Hepatocyte (in vitro differentiated cells): ENCODE data around the gene LCN2. TPM values are rescaled to one million over a fixed set of nuclear protein-coding genes. Genes with fewer than 3 reads are reported as not detected.
A peak's percentile ranks its signal among the peaks of the same experiment; 100 is the strongest.

Experiments
- DNase-seq: peaks from one replicate; pipeline ENCODE4 v3.0.0-alpha.2; 2016; ENCODE audit warnings: low spot score
- H2AFZ ChIP-seq: fragments of 200-600 bp; sonication (generic); 2 replicates; pipeline ENCODE4 v1.6.0; 2016; ENCODE audit warnings: antibody characterized with exemption, mild to moderate bottlenecking
- H3K27ac ChIP-seq: fragments of 200-600 bp; sonication (generic); 2 replicates; pipeline ENCODE4 v1.5.1; 2016; ENCODE audit warnings: mild to moderate bottlenecking
- H3K27me3 ChIP-seq: fragments of 200-600 bp; sonication (generic); 2 replicates; pipeline ENCODE4 v1.6.1; 2016
- H3K36me3 ChIP-seq: fragments of 200-600 bp; sonication (generic); replicated peaks from 2 replicates; pipeline ENCODE4 v1.5.1; 2016; ENCODE audit warnings: low read depth; ENCODE audit not compliant: insufficient read depth
- H3K4me1 ChIP-seq: fragments of 200-600 bp; sonication (generic); 2 replicates; pipeline ENCODE4 v1.5.1; 2016; ENCODE audit warnings: mild to moderate bottlenecking, moderate library complexity; ENCODE audit not compliant: insufficient read depth
- H3K4me2 ChIP-seq: fragments of 200-600 bp; sonication (generic); 2 replicates; pipeline ENCODE4 v1.6.0; 2016
- H3K4me3 ChIP-seq: fragments of 200-600 bp; sonication (generic); 2 replicates; pipeline ENCODE4 v1.5.1; 2016; ENCODE audit warnings: mild to moderate bottlenecking
- H3K79me2 ChIP-seq: fragments of 200-600 bp; sonication (generic); 2 replicates; pipeline ENCODE4 v1.6.0; 2017; ENCODE audit warnings: mild to moderate bottlenecking
- H3K9me2 ChIP-seq: fragments of 200-600 bp; sonication (generic); replicated peaks from 2 replicates; pipeline ENCODE4 v1.6.0; 2017; ENCODE audit warnings: mild to moderate bottlenecking; ENCODE audit not compliant: insufficient read depth
- H3K9me3 ChIP-seq: fragments of 200-600 bp; sonication (generic); 2 replicates; pipeline ENCODE4 v1.5.1; 2016; ENCODE audit warnings: low read depth, mild to moderate bottlenecking
- H4K20me1 ChIP-seq: fragments of 200-600 bp; sonication (generic); 2 replicates; pipeline ENCODE4 v1.6.0; 2016; ENCODE audit warnings: mild to moderate bottlenecking; ENCODE audit not compliant: insufficient read depth, poor library complexity, severe bottlenecking
- EZH2 ChIP-seq: fragments of 200-600 bp; sonication (generic); IDR thresholded peaks from 2 replicates; pipeline ENCODE4 v1.6.1; 2016; ENCODE audit warnings: antibody characterized with exemption, mild to moderate bottlenecking, borderline replicate concordance
- EZH2phosphoT487 ChIP-seq: fragments of 200-600 bp; sonication (generic); IDR thresholded peaks from one replicate; pipeline ENCODE4 v1.6.1; 2018; ENCODE audit warnings: antibody characterized with exemption, mild to moderate bottlenecking, low read depth, moderate library complexity; ENCODE audit not compliant: unreplicated experiment, severe bottlenecking
- WGBS: methylation state at CpG from one replicate; pipeline ENCODE4 v1.1.6; 2016; ENCODE audit warnings: low lambda C conversion rate; ENCODE audit errors: missing lambda C conversion rate; 5-methylcytosine and 5-hydroxymethylcytosine counted together
- polyA plus RNA-seq: library from polyadenylated mRNA; unstranded; fragments of >200 nt; fragmentation: Nextera tagmentation; extraction: Ambion mirVana; gene quantifications from 2 replicates; pipeline ENCODE4 v1.2.1, GENCODE V29; 2016
- total RNA-seq: library from RNA; depleted of rRNA; stranded (reverse); fragments of >200 nt; gene quantifications from 2 replicates; pipeline ENCODE4 v1.2.3, GENCODE V29; 2014
- TF ChIP-seq, protein P1 (sequence below): fragments of 200-600 bp; sonication (generic); IDR thresholded peaks from 2 replicates; pipeline ENCODE4 v1.5.1; 2016; ENCODE audit warnings: antibody characterized with exemption, mild to moderate bottlenecking; ENCODE audit not compliant: poor library complexity

Gene LCN2
- 5.3 and 14.3 TPM in 2 replicates for total RNA-seq
- 5.6 and 12.8 TPM in 2 replicates for polyA plus RNA-seq

GRCh38 chr9:128149001-128149701 lies at the start of gene LCN2:
Gene LCN2 (plus strand): TSS chr9:128149453. CDS start chr9:128149526, 73 bp downstream.
- Histone ChIP-seq H3K4me3 (no peak within 1 kb of the TSS), H4K20me1 (no peaks in the 10 kb centered on the region), H3K27ac (no peak within 1 kb of the TSS), H2AFZ (no peak within 1 kb of the TSS), H3K9me3 (no peaks in the 10 kb centered on the region), H3K27me3 (no peaks in the 10 kb centered on the region), H3K4me1 (peaks cover 10% of the 10 kb centered on the region), H3K9me2 (no peaks in the 10 kb centered on the region), H3K4me2 (no peak within 1 kb of the TSS), H3K36me3 (no peaks in the 10 kb centered on the region), H3K79me2 (no peaks in the 10 kb centered on the region)
- 84% methylated on average over 7 of the region's 9 CpGs for WGBS
- TF ChIP-seq EZH2phosphoT487 (no peak), EZH2 (no peak)
- TF ChIP-seq, protein P1, sequence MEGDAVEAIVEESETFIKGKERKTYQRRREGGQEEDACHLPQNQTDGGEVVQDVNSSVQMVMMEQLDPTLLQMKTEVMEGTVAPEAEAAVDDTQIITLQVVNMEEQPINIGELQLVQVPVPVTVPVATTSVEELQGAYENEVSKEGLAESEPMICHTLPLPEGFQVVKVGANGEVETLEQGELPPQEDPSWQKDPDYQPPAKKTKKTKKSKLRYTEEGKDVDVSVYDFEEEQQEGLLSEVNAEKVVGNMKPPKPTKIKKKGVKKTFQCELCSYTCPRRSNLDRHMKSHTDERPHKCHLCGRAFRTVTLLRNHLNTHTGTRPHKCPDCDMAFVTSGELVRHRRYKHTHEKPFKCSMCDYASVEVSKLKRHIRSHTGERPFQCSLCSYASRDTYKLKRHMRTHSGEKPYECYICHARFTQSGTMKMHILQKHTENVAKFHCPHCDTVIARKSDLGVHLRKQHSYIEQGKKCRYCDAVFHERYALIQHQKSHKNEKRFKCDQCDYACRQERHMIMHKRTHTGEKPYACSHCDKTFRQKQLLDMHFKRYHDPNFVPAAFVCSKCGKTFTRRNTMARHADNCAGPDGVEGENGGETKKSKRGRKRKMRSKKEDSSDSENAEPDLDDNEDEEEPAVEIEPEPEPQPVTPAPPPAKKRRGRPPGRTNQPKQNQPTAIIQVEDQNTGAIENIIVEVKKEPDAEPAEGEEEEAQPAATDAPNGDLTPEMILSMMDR, result no peak
- no peak for DNase-seq

- Histone ChIP-seq H3K4me3 (peak overlapping the region; percentile 13), H3K9me2 (no peaks in the 10 kb centered on the region), H2AFZ (no peak overlapping the region), H3K9me3 (no peaks in the 10 kb centered on the region), H3K36me3 (no peaks in the 10 kb centered on the region), H3K4me2 (peak overlapping the region; percentile 71), H4K20me1 (no peaks in the 10 kb centered on the region), H3K27ac (peak overlapping the region; percentile 94), H3K79me2 (peaks cover 62% of the 10 kb centered on the region), H3K27me3 (no peaks in the 10 kb centered on the region), H3K4me1 (peaks cover 47% of the 10 kb centered on the region)
- peak; percentile 11 for DNase-seq
- WGBS, result 78% methylated on average over 16 of the region's 16 CpGs
- TF ChIP-seq, protein P1, result no peak
- TF ChIP-seq EZH2phosphoT487 (no peak), EZH2 (no peak)
Measured at GRCh38 chr9:128099932-128100491, 49.2 kb upstream of the LCN2 start.

- Histone ChIP-seq H2AFZ (no peak overlapping the region), H3K36me3 (no peaks in the 10 kb centered on the region), H3K4me3 (no peak overlapping the region), H3K4me1 (peaks cover 45% of the 10 kb centered on the region), H3K9me3 (no peaks in the 10 kb centered on the region), H3K27me3 (no peaks in the 10 kb centered on the region), H4K20me1 (no peaks in the 10 kb centered on the region), H3K79me2 (peaks cover 58% of the 10 kb centered on the region), H3K9me2 (no peaks in the 10 kb centered on the region), H3K27ac (peak overlapping the region; percentile 94), H3K4me2 (peak overlapping the region; percentile 71)
- WGBS, result 93% methylated on average over 10 of the region's 10 CpGs
- no peak for DNase-seq
- no peak for TF ChIP-seq EZH2
- no peak for TF ChIP-seq EZH2phosphoT487
- TF ChIP-seq, protein P1, result no peak
Measured at GRCh38 chr9:128100581-128100980, 48.7 kb upstream of the LCN2 start.
